G401 (cell line): Measurements from ENCODE around the gene BCL2L11. TPM values are rescaled to one million over a fixed set of nuclear protein-coding genes. Genes with fewer than 3 reads are reported as not detected.

Experiments
- DNase-seq: peaks from one replicate; pipeline ENCODE4 v3.0.0-alpha.2; 2015; ENCODE audit warnings: low spot score
- in situ Hi-C: cut with HindIII; loops from 2 replicates; pipeline ENCODE4 v1.10.0; 2016; ENCODE audit warnings: low sequenced_read_pairs, mixed read lengths
- total RNA-seq: library from RNA; depleted of rRNA; stranded (reverse); fragments of >200 nt; shearing (Covaris generic); gene quantifications from 2 replicates; pipeline ENCODE4 v1.2.3, GENCODE V29; 2014

Gene BCL2L11
- total RNA-seq, 1 experiment from 2014 or later = 9.7 TPM

DNA sequence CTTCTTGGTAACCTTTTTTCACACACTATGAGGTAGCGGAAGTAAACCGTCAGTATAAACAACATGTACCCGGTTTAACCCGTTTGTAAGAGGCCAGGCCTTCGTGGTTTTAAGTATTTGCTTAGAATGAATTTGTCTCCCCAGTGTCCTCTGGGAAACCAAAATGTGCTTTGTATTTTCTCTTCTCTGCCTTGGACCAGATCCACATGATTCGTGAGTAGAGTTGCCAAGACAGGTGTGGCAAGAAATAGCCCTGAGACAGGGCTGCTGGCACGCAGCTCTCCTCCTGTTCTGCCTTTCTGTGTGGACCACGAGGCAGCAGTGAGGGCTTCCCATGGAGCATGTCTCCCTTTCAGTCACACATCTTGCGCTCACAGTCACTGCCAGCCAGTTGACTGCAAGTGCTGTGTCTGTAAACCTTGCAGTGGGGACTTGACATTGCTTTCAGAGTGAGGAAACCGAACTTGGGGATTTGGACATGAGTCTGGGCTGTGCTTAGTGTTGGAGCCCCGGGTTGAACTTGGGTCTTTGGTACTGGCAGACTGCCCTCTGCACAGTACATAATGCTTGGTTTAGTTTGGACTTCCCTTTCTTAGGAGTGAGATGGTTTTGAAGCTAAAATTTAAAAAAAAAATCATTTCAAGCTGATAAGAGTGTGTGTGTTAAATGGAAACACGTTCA is 19.1 kb downstream of the BCL2L11 start:
- in situ Hi-C loops = no loop called here

DNA sequence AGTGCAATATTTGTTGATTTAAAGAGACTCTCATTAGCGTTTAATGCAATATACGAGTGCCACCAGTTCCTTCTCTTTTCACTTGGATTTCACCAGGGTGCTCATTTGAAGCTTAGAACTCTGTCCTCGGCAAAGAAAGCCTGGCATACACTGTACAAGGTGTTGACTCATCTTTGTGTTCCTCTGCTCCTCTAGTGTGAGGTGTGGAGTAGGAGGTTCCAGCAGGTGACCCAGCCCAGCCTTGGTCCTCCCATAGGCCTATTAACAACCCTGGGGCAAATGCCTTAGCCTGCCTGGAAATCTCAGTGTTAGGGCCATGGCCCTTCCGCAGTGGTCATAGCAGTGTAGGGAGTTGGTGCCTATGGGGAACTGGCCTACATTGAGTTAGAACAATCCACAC is 20.1 kb downstream of the BCL2L11 start:
- DNase-seq = no peak
- in situ Hi-C loops = no loop called here

More for the DNA sequence above, 19.1 kb downstream of the BCL2L11 start:
- no peak for DNase-seq

DNA sequence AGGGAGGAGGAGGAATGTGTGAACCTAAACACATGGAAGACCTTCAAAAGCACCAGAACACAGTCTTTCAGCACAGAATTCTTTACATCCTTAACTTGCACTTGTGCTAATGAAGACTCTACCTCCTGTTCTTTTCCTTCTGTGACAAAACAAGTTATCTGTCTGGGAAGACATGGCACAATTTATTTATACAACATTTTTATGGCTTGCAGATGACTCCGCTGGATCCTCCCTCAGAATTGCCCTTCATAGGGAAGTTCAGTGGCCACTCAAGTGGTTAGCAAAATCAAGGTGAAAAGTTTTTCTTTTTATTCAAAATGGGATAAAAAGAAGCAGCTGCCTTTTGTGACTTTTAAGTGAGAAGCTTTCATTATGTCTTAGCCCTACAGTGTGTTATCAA is 21.4 kb downstream of the BCL2L11 start:
- in situ Hi-C loops = no loop called here

DNA sequence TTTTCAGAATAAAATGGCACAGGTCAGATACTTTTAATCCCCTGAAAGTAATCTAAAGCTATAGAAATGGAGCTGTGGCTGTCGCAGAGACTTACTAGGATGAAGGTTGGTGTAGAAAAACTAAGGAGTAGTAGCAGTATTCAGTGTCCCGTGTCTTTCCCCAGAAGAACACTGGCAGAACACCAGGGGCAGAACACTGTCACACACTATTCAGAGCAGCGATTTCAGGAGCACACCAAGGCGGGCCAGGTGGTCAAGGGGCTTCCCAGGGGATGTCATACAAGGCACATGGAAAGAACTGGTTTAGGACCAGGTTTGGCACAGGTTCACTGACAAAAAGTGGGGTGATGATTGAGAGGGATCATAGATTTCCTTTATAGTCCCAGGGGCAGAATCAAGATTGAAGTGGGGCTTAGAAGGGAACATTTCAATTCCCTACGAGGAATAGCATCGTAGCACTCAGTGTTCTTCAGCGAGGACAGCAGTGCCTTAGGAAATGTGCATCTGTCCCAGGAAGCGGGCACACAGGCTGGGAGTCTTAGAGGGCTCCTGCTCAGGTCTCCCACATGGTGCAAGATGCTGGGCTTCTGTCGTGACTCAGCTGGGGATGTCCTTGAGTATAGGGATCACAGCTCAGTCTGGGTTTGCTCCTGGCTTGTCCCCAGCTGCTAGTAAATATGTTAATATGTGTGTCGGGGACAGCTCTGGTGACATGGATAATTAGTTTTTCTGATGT is 22.6 kb downstream of the BCL2L11 start:
- in situ Hi-C loops = no loop called here
- no peak for DNase-seq

More for the DNA sequence above, 21.4 kb downstream of the BCL2L11 start:
- DNase-seq = no peak

DNA sequence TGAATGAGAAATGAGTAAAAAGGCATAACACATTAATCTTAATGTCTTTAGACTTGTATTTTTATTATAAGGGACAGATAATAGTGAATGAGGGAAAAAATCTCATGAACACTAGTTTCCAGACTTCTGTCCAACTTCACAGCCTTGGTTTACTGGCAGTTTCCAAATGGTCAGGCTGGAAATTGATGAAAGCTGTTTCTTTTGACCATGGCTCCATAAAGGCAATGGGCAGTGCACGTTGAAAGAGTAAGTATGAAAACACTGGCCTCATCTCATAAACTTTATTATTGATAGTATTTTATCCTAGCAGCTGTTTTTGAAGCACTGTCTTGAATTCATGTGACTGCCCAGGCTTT is 23.1 kb downstream of the BCL2L11 start:
- in situ Hi-C loops = no loop called here
- no peak for DNase-seq

DNA sequence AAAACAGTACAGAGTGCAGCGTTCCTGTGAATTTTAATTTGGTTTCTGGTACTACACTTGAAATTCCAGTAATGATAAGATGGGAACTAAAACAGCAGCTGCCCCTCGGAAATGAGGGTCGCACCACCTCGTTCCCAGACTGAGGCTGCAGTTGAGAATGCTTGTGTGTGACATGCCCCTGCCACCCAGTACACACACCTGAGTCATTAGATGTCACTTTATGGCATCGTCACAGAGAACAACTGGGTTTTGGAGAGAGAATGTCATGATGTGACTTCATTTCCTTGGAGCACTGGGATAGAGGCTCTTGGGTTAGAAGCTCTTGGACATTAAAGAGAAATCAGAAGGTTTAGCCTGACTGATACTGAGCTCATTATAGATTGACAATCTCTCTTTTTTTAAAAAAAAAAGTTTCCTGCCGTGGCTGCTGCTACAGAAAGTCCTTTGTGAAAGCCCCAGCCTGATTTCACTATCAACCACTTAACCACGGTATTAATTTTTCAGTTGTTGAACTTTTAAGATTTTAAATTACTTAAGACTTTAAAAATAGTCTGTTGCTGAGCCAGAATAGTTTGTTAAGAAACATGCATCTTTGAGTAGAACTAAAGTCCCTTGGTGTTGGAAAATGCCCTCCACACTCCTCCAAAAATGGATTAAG is 24.5 kb downstream of the BCL2L11 start:
- DNase-seq = no peak
- in situ Hi-C loops = no loop called here

DNA sequence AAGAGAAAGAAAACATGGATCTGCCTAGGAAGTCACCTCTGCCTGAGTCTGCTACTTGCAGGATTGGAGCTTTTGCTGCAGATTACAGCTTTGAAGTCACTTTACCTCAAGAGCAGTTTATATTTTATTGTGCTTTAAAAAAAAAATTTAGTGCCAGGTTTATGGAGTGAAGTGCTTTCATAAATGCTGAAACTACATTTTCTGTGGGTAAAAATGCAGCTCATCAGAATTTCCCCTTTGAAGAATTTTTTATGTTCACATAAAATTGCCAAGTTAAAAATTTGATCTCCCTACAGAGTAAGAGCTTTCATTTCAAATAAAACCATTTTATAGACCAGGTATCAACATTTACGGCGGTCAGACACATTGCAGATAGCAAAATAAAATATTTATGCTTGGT is 25.2 kb downstream of the BCL2L11 start:
- DNase-seq = no peak
- in situ Hi-C loops = no loop called here

DNA sequence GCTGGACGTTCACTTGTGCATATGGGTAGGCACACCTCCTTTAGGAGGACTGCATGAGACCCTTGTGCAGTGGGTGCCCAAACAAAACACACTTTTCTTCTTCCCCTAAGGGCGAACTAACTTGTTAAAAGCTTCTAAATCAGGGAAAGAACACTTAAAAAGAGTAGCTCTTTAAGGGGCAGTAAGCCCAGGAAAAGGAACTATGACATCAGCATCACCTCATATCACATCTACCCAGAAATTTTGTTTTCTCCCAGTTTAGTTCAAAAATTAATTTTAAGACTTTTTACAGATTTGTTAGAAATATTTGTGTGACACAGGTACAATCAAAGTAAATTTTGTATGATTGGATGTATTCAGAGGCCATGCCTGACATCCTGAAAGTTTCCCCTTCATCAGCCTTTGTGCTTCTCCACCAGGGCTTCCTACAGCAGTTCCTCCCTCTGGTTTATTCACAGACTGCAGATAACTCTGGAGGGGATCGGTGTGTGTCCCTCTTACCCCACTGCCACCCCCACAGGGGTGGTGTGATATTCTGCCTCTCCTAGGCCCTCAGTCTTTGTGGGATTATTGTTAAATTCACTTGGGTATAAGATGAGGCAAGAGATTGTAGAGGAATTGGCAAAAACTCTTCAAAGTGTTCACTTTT is 27.6 kb downstream of the BCL2L11 start:
- in situ Hi-C loops = no loop called here
- no peak for DNase-seq

DNA sequence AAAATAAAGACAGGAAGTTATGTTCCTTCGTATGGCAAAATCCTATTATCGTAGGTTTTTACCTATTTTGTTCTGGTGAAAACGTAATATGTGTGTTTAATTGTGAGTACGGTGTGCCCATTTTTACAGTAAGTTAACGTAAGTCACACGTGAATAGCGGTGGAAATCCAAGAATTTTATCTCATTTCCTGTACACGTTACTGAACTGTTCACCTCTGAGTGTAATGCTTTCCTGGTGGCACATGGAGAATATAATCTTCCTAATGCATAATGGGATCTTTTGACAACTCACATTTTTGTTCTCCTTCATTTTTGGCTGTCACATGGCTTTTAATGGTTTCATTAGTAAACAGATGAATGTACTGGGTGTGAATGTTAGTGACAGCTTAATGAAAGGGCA is 28.2 kb downstream of the BCL2L11 start:
- in situ Hi-C loops = no loop called here

DNA sequence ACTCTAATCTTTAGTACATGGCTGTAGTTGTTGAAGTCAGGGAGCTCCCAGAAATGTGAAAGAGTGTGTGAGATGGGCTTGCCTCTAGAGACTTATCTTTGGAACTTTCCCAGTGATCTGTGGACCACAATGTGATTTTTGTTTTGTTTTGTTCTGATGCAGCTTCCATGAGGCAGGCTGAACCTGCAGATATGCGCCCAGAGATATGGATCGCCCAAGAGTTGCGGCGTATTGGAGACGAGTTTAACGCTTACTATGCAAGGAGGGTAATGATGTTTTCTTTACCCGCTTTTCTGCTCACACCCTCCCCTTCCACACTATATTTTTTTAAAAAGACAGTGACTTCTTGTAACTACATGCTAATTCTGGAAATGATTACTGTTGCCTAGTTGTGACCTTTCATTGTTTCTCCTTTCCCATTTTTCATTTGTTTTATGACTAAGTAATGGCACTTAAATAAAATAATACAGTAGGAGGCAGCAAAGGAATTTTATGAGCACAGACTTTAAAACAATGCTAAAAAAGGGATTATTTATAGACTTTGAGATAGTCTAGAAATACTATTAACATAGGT is 29.3 kb downstream of the BCL2L11 start:
- DNase-seq = no peak
- in situ Hi-C loops = no loop called here

More for the DNA sequence above, 28.2 kb downstream of the BCL2L11 start:
- DNase-seq = no peak

DNA sequence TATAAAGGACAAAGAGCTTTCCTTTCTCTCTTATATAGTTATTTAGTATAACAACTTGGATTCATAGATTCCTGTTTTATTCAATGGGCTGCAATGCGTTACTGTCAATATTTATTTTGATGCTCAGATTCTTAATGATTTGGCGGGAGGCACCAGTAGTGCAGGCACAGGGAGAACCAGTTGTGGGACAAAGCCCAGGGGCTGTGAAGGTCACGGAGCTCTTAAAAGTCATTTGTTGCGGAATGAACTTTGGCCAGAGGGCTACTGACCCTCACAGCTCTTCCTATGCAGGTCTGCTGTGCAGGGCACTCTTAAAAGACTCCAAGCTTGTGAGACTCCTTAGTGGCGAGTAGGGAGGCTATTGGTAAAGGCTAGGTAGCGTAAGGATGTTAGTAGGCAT is 34.0 kb downstream of the BCL2L11 start:
- in situ Hi-C loops = no loop called here
- no peak for DNase-seq

DNA sequence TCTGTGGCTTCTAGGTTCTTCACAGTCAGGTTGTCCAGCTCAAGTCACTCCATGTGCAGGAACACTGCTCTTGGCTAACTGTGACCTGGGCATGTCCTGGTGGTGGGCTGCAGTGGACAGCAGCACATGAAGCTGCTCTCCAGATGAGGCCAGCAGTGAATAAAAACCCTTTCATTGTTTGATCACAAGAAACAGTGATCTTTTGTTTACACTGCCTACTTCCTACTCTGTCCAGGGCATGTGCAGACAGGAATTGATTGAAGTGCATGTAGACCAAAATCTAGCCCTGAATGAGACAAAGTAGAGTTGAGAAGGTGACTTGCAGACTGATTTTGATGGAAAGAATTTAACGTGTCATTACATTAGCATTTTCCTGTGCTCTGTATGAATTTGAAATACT is 34.9 kb downstream of the BCL2L11 start:
- DNase-seq = no peak
- in situ Hi-C loops = no loop called here

DNA sequence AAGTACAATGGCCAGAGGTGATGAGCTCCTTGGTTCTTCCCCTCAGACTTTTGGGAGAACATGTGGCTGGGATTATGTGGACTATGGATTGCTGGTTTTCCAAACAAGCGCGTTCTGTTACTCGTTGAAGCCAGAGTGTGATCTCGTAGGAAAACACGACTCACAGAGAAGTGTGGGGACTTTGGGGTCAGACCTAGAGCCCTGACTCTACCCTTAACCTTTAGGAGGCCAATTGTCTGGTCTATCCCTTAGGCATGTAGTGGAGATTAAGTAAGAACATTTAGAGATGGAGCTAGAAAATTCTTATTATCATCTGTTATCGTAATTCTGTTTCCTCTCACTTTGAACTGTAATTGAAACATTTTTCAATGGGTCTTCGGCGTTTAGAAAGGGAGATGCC is 35.8 kb downstream of the BCL2L11 start:
- DNase-seq = no peak
- in situ Hi-C loops = no loop called here

DNA sequence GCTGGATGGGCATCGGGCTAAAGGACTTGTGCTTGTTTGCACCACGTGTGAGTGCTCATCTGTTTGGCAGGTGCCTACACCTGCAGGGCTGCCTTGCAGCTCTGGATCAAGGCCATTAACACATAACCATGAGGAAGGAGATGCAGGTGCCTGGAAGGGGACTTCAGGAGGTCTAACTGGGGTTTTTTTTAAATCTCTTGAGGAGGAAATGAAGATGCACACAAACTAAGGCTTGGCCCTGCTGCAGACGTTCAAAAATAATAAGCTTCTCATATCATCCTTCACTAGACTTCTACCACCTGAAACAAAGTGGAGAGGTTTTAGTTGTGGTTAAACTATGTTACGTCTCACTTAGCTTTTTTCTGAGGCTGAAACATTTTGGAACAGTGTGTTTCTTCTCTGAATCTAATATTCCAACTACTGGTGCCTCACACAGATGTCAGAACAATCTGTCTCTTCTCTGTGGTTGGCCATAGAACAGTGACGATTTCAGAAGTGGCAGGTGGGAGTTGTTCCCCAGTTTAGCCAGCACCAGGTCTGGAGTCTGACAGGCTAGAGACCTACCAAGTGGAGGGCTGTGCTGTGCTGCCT is 36.5 kb downstream of the BCL2L11 start:
- DNase-seq = no peak
- in situ Hi-C loops = no loop called here

DNA sequence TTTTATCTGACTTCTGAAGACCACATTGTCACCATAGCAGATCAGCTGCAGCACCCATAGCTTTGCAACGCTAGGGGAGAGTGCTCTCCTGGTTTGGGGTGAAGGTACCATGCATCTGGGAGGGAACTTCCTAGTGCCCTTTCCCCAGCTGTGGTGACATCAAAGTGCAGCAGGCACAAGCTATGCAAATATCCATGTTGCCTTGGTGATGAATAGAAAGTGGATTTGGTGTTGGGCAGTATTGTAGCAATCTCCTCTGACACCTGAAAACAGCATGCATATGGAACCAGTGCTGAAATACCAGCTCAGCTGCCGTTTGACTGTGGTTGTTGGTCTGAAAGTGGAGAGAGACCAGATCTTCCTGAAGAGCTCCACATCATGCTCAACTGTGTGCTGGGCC is 37.1 kb downstream of the BCL2L11 start:
- in situ Hi-C loops = no loop called here
- DNase-seq = no peak

DNA sequence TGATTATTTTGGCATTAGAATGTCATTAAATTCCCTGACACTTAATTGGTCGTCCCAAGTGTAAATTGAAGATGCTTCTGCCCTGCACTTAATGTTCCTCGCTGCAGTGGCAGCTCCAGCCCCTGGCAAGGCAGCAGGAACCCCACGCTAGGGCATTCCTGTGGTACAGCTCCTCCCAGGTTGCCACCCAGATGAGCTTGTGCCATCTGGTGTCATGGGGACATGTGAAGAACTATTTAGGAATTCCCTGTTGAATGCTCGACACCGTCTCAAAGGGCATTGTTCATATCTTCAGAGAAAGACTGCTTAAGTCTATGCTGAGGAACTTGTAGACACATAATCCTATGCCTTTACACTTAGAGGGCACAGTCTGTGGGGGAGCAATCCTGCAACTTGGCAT is 38.9 kb downstream of the BCL2L11 start:
- DNase-seq = no peak
- in situ Hi-C loops = no loop called here

DNA sequence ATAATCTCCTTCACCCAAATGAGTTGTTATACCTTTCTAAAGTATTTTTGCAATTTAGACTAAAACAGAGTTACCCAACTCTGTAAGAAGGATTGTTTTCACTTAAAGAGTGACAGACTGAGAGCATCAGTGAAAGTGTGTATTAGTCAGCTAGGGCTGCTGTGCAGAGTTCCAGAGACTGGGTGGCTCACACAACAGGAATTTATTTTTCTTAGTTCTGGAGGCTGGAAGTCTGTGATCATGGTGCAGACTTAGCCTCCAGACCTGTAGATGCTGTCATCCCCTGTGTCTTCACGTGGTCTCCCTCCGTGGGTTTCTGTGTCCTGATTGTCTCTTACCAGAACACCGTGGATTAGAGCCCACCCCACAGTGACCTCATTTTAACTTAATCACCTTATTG is 40.0 kb downstream of the BCL2L11 start:
- in situ Hi-C loops = no loop called here
- no peak for DNase-seq

DNA sequence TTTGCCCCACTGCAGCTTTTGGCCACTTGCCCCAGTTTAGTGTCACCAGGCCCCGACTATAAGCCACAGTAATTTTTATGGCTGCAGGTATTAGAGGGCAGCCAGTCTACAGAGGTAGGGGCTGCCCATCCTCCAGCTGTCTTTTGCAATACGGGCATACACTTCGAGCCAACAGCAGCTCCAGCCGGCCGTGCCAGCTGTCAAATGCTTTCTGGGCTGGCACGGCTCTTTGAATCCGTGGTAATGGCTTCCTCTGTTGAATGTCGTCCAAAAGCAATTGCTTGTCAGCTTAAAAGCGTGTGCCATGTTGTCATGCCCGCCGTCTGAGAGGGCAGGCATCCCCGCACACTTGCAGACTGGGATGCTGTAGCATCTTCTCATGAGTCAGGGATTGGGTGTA is 41.3 kb downstream of the BCL2L11 start:
- peak; percentile 5 for DNase-seq
- in situ Hi-C loops = no loop called here

DNA sequence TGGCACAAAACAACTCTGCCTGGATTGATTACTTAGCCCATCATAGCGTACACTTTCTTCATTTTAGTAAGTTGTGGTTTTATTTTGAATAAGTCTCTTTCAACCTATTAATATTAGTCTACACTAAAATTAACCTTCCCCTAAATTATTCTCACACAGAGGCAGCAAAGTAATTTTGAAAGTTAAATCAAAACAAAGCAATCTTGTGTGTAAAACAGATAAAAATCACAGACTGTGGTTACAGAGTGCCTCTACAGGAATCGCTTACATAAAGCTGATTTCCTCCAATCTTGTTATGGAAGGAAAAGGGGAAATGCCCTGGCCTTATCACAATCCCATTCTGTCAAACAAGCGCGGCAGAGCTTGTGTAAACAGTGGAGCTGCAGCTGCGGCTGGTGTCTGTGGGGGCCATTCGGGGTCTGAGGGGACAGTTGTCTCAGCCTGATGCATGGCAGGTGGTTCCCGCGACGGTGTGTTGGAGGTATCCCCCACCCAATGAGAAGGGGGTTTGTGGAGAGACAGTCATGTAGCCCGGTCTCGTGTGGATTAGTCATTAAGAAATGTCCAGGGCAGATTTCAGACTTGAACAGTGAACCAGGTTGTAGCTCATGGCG is 42.1 kb downstream of the BCL2L11 start:
- DNase-seq = no peak
- in situ Hi-C loops = no loop called here
